Measurements from ENCODE around the gene CTDP1. TPM values are rescaled to one million over a fixed set of nuclear protein-coding genes. Genes with fewer than 3 reads are reported as not detected.

Gene CTDP1
- total RNA-seq, 4 donors from 2014 or later, result 18.1 to 40.5 (median 25.7) TPM

- H3K9me3 ChIP-seq, result no peaks in the 10 kb centered on the region
- H3K4me1 ChIP-seq, result peaks cover 0 to 22% (median 11%) of the 10 kb centered on the region in 4 donors
- WGBS, 2 donors, result 84 to 90% methylated on average over 16 to 18 of the region's 18 CpGs
- no peak for DNase-seq (ENCODE audit: low spot score in 2 of 2)
- no peaks in the 10 kb centered on the region for H3K36me3 ChIP-seq
- no peak overlapping the region for H3K27ac ChIP-seq
- H3K27me3 ChIP-seq, result peaks cover 0 to 38% of the 10 kb centered on the region in 2 donors
- H3K4me3 ChIP-seq, result no peak overlapping the region
- no peak for TF ChIP-seq CTCF (IDR thresholded peaks at IDR 0.05)
- TF ChIP-seq POLR2A (IDR thresholded peaks at IDR 0.05), result no peak
- TF ChIP-seq EP300 (IDR thresholded peaks at IDR 0.05), result no peak
These were observed 122.7 kb downstream of the CTDP1 start for GRCh38 chr18:79802298-79802697.

GRCh38 chr18:79803611-79804051, 124.0 kb downstream of the CTDP1 start:
- Histone ChIP-seq H3K9me3 (no peaks in the 10 kb centered on the region), H3K4me1 (peaks cover 0 to 9% (median 6%) of the 10 kb centered on the region in 4 donors), H3K36me3 (no peaks in the 10 kb centered on the region), H3K4me3 (no peak overlapping the region), H3K27ac (no peak overlapping the region), H3K27me3 (peaks cover 0 to 24% of the 10 kb centered on the region in 2 donors)
- no peak for DNase-seq (ENCODE audit: low spot score in 2 of 2)
- TF ChIP-seq CTCF (IDR thresholded peaks at IDR 0.05) (no peak), POLR2A (IDR thresholded peaks at IDR 0.05) (no peak), EP300 (IDR thresholded peaks at IDR 0.05) (no peak)
- 86 to 92% methylated on average over 12 of the region's 14 CpGs for WGBS, 2 donors

Other genes starting within 250 kb of the CTDP1 start
- under 1 TPM in 3 of 4 donors, not detected in 1; 0.60 to 0.84 (median 0.78) TPM for gene KCNG2, start 118.1 kb downstream of the CTDP1 start, total RNA-seq

All from tibial nerve (tissue), 4 donors.